Astrocyte of the spinal cord (primary cell): ENCODE results near the gene BBS4.
"Not testable (repeated sequence)": the region's sequence is repeated elsewhere in the genome, so short reads cannot be mapped to it uniquely, and the experiment has no call there.

Experiments used
- DNase-seq: peaks from one replicate; pipeline ENCODE4 v3.0.0; 2011; ENCODE audit warnings: low read depth, low spot score
- H3K4me3 ChIP-seq: 2 replicates; pipeline ENCODE4 v1.5.1; 2011; ENCODE audit warnings: low read depth, mild to moderate bottlenecking, low read length, moderate library complexity
- in situ Hi-C: cut with HindIII; loops from 2 replicates; pipeline ENCODE4 v1.10.0; 2017; ENCODE audit warnings: low sequenced_read_pairs
- TF ChIP-seq, protein P1 (sequence below): IDR thresholded peaks from 2 replicates; pipeline ENCODE4 v1.5.1; 2012; ENCODE audit warnings: low read depth, mild to moderate bottlenecking, low read length, inconsistent platforms

BBS4 gene

DNA sequence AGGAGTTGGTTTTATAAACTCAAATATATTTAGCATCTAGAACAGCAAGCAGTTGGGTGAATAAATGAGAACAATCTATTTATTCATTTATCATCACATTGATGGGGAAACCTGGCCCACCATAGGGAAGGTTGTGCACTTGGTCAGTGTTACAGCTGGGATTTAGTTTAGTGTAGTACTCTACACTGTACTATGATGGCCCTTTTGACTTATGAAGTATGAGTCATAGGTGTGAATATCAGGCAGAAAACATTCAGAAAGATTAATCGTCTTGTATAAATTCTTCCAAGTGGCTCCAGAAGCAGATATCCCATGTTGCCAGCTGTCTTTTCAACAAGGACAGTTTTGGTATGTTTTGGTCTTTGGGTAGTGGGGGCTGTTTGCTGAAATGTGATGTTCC, 38.0 kb downstream of the BBS4 start:
- TF ChIP-seq, protein P1, sequence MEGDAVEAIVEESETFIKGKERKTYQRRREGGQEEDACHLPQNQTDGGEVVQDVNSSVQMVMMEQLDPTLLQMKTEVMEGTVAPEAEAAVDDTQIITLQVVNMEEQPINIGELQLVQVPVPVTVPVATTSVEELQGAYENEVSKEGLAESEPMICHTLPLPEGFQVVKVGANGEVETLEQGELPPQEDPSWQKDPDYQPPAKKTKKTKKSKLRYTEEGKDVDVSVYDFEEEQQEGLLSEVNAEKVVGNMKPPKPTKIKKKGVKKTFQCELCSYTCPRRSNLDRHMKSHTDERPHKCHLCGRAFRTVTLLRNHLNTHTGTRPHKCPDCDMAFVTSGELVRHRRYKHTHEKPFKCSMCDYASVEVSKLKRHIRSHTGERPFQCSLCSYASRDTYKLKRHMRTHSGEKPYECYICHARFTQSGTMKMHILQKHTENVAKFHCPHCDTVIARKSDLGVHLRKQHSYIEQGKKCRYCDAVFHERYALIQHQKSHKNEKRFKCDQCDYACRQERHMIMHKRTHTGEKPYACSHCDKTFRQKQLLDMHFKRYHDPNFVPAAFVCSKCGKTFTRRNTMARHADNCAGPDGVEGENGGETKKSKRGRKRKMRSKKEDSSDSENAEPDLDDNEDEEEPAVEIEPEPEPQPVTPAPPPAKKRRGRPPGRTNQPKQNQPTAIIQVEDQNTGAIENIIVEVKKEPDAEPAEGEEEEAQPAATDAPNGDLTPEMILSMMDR: no peak
- H3K4me3 ChIP-seq: no peak overlapping the region
- in situ Hi-C loops: no loop called here
- DNase-seq: no peak

DNA sequence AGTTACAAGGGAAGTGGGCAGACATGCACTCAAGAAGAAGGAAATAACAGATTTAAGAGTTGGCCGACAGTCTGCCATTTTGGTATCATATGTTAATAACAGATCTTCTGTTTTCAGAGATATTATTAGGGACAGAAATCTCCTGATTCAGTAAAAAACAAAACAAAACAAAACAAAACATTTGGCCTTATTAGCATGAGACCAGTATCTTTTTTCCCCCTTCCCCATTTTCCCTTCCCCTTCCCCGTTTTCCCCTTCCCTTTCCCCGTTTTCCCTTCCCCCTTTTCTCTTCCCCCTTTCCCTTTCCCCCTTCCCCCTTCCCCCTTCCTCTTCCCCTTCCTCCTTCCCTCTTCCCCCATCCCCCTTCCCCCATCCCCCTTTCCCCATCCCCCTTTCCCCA, 39.4 kb downstream of the BBS4 start:
- in situ Hi-C loops: no loop called here
- no peak for DNase-seq
- H3K4me3 ChIP-seq: no peak overlapping the region
- TF ChIP-seq, protein P1: no peak

GRCh38 chr15:72725851-72726250, 39.8 kb downstream of the BBS4 start:
- in situ Hi-C loops, H3K4me3 ChIP-seq, DNase-seq: not testable (repeated sequence)

- no peak for DNase-seq
- no peak overlapping the region for H3K4me3 ChIP-seq
- TF ChIP-seq, protein P1: no peak
- in situ Hi-C loops: no loop called here
These were observed 41.1 kb downstream of the BBS4 start for GRCh38 chr15:72727154-72727553.

- in situ Hi-C loops, DNase-seq, H3K4me3 ChIP-seq: not testable (repeated sequence)
These were observed 42.2 kb downstream of the BBS4 start for GRCh38 chr15:72728249-72728648.

- no peak overlapping the region for H3K4me3 ChIP-seq
- TF ChIP-seq, protein P1: no peak
- in situ Hi-C loops: no loop called here
- no peak for DNase-seq
These were observed 42.8 kb downstream of the BBS4 start for GRCh38 chr15:72728821-72729220.

DNA sequence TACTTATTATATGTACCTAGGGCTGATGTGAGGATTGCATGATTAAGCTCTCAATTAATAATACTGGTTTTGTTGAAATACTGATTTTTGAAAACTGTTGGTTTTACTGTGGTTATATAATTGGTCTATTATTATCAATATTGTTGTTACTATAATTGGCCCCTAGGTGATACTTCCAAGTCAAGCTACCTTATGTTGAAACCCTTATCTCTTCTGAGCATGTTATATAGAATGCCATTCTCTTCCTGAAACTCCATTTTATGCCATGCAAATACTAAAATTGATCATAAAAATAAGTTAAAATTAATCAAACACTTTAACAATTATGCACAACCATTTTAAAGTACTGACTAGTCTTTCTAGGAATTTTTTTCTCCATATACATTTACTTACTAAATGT, 46.1 kb downstream of the BBS4 start:
- TF ChIP-seq, protein P1: no peak
- H3K4me3 ChIP-seq: no peak overlapping the region
- in situ Hi-C loops: no loop called here
- DNase-seq: no peak

DNA sequence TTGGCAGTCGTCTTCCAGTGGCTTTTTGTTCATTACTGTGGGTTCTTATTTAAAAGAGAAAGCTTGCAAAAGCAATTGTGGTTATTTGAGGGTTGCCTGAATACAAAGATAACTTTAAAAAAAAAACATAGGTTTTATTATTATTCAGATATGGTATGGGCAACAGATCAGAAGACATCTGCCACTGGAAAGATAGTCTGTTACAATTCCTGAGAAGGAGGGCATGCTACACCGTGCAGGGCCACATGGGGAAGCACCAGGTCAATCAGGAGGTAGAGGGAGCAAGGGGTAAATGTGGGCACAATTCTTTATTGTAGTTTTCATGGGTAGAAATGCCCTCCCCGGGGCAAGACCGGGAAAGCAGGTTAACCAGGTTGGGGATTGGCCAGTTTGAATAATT, 46.5 kb downstream of the BBS4 start:
- H3K4me3 ChIP-seq: no peak overlapping the region
- no peak for DNase-seq
- TF ChIP-seq, protein P1: no peak
- in situ Hi-C loops: no loop called here
